HL-60 (cell line): ENCODE results near the gene TAS2R30.

Source experiments
- CTCF ChIP-seq: IDR thresholded peaks from one replicate; pipeline ENCODE4 v1.5.1; 2011; ENCODE audit warnings: low read length, control low read depth, inconsistent platforms; ENCODE audit not compliant: insufficient read depth
- POLR2AphosphoS5 ChIP-seq: IDR thresholded peaks from 2 replicates; pipeline ENCODE4 v1.6.1; 2012; ENCODE audit warnings: low read depth

- TF ChIP-seq CTCF (no peak), POLR2AphosphoS5 (no peak)
Observed at GRCh38 chr12:11183011-11183410, 48.6 kb upstream of the TAS2R30 start.
